MM.1S (cell line): ENCODE measurements around the gene CYP2A13.
"Not testable (repeated sequence)": the region's sequence is repeated elsewhere in the genome, so short reads cannot be mapped to it uniquely, and the experiment has no call there.

ENCODE experiments used
- DNase-seq: peaks from one replicate; pipeline ENCODE4 v3.0.0-alpha.2; 2015
- H2AFZ ChIP-seq: fragments of 300-600 bp; sonication (generic); 2 replicates; pipeline ENCODE4 v1.6.0; 2016; ENCODE audit warnings: antibody characterized with exemption, low read length
- H3F3A ChIP-seq: fragments of 300-600 bp; sonication (generic); 2 replicates; pipeline ENCODE4 v1.6.1; 2016; ENCODE audit warnings: mild to moderate bottlenecking, antibody characterized with exemption, low read length, moderate library complexity, mixed read lengths; ENCODE audit not compliant: insufficient read depth
- H3K27ac ChIP-seq: fragments of 300-600 bp; sonication (generic); 2 replicates; pipeline ENCODE4 v1.5.1; 2016; ENCODE audit warnings: mild to moderate bottlenecking, low read length
- H3K27me3 ChIP-seq: fragments of 300-600 bp; sonication (generic); replicated peaks from 2 replicates; pipeline ENCODE4 v1.6.0; 2016; ENCODE audit warnings: low read length; ENCODE audit not compliant: insufficient read depth
- H3K36me3 ChIP-seq: fragments of 300-600 bp; sonication (generic); replicated peaks from 2 replicates; pipeline ENCODE4 v1.6.1; 2016; ENCODE audit warnings: mild to moderate bottlenecking, low read length, mixed read lengths; ENCODE audit not compliant: insufficient read depth
- H3K4me1 ChIP-seq: fragments of 300-600 bp; sonication (generic); 2 replicates; pipeline ENCODE4 v1.6.1; 2016; ENCODE audit warnings: low read length, mixed read lengths
- H3K4me2 ChIP-seq: fragments of 300-600 bp; sonication (generic); 2 replicates; pipeline ENCODE4 v1.6.0; 2016; ENCODE audit warnings: low read depth, low read length
- H3K4me3 ChIP-seq: fragments of 300-600 bp; sonication (generic); 2 replicates; pipeline ENCODE4 v1.5.1; 2016; ENCODE audit warnings: low read length, mixed read lengths
- H3K79me2 ChIP-seq: fragments of 300-600 bp; sonication (generic); 2 replicates; pipeline ENCODE4 v1.6.1; 2016; ENCODE audit warnings: mixed run types, low read length, mixed read lengths
- H3K9ac ChIP-seq: fragments of 300-600 bp; sonication (generic); 2 replicates; pipeline ENCODE4 v1.6.1; 2016; ENCODE audit warnings: low read length, mixed read lengths
- H3K9me2 ChIP-seq: fragments of 300-600 bp; sonication (generic); replicated peaks from 2 replicates; pipeline ENCODE4 v1.6.1; 2016; ENCODE audit warnings: mild to moderate bottlenecking, low read length, mixed read lengths; ENCODE audit not compliant: insufficient read depth
- H3K9me3 ChIP-seq: fragments of 300-600 bp; sonication (generic); replicated peaks from 2 replicates; pipeline ENCODE4 v1.6.1; 2016; ENCODE audit warnings: mild to moderate bottlenecking, low read length, mixed read lengths; ENCODE audit not compliant: insufficient read depth
- H4K20me1 ChIP-seq: fragments of 300-600 bp; sonication (generic); 2 replicates; pipeline ENCODE4 v1.6.1; 2016; ENCODE audit warnings: mild to moderate bottlenecking, low read length, moderate library complexity, mixed read lengths; ENCODE audit not compliant: insufficient read depth
- EZH2 ChIP-seq: fragments of 300-600 bp; sonication (generic); optimal IDR thresholded peaks from 2 replicates; pipeline ENCODE3; 2017; ENCODE audit warnings: low read depth, mild to moderate bottlenecking, antibody characterized with exemption, low read length, mixed read lengths
- EZH2phosphoT487 ChIP-seq: fragments of 300-600 bp; sonication (generic); IDR thresholded peaks from 2 replicates; pipeline ENCODE4 v1.6.1; 2018; ENCODE audit warnings: antibody characterized with exemption, low read length
- TF ChIP-seq, protein P1 (sequence below): fragments of 300-600 bp; sonication (generic); IDR thresholded peaks from 2 replicates; pipeline ENCODE4 v1.5.1; 2016; ENCODE audit warnings: antibody characterized with exemption, low read length, mixed read lengths

CYP2A13 gene

DNA sequence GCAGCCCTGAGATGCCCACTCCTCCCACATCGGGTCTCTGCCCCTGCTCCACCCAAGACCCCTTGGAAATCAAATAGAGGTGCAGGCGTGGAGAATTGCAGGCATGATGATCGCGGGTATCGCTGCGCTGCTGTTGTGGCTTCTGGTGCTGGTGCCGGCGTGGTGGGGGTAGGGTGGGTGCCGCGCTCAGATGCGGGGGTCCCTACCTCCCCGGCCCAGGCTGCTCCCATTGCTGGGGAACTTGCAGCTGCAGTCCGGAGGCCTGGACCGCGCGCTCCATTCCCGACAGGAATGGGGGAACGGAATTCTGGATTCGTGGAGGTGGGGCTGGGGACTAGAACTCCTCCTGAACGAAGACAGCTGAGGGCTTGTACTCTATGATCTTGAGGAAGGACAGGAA is 46.4 kb downstream of the CYP2A13 start:
- Histone ChIP-seq H3K9me3 (no peaks in the 10 kb centered on the region), H3K4me3 (no peak overlapping the region), H3K36me3 (no peaks in the 10 kb centered on the region), H3K27me3 (peaks cover 63% of the 10 kb centered on the region), H3K79me2 (no peaks in the 10 kb centered on the region), H3K4me1 (no peaks in the 10 kb centered on the region), H2AFZ (no peak overlapping the region), H3K9ac (no peak overlapping the region), H3F3A (no peaks in the 10 kb centered on the region), H3K9me2 (no peaks in the 10 kb centered on the region), H3K4me2 (no peak overlapping the region), H4K20me1 (no peaks in the 10 kb centered on the region), H3K27ac (no peak overlapping the region)
- DNase-seq: no peak
- TF ChIP-seq, protein P1, sequence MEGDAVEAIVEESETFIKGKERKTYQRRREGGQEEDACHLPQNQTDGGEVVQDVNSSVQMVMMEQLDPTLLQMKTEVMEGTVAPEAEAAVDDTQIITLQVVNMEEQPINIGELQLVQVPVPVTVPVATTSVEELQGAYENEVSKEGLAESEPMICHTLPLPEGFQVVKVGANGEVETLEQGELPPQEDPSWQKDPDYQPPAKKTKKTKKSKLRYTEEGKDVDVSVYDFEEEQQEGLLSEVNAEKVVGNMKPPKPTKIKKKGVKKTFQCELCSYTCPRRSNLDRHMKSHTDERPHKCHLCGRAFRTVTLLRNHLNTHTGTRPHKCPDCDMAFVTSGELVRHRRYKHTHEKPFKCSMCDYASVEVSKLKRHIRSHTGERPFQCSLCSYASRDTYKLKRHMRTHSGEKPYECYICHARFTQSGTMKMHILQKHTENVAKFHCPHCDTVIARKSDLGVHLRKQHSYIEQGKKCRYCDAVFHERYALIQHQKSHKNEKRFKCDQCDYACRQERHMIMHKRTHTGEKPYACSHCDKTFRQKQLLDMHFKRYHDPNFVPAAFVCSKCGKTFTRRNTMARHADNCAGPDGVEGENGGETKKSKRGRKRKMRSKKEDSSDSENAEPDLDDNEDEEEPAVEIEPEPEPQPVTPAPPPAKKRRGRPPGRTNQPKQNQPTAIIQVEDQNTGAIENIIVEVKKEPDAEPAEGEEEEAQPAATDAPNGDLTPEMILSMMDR: no peak
- TF ChIP-seq EZH2phosphoT487: no peak
- TF ChIP-seq EZH2: no peak

DNA sequence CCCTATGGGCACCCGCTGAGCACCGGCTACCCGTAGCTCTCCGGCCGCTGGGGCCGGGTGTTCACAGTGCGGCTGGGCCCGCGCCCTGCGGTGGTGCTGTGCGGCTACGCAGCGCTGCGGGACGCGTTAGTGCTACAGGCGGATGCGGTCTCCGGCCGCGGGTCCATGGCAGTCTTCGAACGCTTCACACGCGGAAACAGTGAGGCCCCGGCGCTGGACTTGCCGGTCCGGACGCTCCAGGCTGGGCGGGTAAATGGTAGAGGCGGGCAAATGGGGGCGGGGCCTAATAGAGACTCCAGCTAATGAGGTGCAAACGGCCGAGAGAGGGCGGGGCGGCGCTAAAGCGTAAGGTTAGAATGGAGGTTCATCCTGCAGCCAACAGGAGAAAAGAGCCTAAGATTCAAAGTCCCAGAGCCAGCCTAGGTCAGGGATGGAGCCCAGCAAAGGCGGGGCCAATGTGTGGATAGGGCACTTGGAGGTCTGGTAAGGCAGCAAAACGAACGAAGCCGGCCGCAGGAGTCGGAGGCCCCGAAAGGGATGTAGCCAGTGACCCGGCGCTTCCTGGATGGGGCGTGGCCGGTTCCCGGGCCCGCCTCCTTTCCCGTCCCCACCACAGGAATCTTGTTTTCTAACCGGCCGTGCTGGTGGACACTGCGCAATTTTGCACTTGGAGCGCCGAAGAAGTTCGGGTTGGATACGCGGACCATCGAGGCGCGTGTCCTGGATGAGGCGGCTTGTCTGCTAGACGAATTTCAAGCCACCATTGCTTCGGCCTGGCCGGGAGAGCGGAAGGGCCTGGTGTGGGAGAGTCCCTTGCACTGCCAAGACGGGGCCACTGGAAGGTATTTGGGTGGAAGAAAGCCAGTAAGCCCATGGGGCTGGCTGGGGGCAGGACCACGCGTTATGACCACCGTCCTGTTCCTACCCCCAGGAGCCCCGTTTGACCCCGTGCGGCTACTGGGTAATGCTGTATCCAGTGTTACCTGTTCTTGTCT is 47.4 kb downstream of the CYP2A13 start:
- not testable (repeated sequence) for H3K36me3 ChIP-seq, H3K4me1 ChIP-seq, H3K9ac ChIP-seq, H3K4me2 ChIP-seq, H3K4me3 ChIP-seq, H3K79me2 ChIP-seq, H2AFZ ChIP-seq, H3K27ac ChIP-seq, H3K9me3 ChIP-seq, H4K20me1 ChIP-seq, H3F3A ChIP-seq, H3K9me2 ChIP-seq, DNase-seq
- H3K27me3 ChIP-seq: peaks cover 54% of the 10 kb centered on the region

DNA sequence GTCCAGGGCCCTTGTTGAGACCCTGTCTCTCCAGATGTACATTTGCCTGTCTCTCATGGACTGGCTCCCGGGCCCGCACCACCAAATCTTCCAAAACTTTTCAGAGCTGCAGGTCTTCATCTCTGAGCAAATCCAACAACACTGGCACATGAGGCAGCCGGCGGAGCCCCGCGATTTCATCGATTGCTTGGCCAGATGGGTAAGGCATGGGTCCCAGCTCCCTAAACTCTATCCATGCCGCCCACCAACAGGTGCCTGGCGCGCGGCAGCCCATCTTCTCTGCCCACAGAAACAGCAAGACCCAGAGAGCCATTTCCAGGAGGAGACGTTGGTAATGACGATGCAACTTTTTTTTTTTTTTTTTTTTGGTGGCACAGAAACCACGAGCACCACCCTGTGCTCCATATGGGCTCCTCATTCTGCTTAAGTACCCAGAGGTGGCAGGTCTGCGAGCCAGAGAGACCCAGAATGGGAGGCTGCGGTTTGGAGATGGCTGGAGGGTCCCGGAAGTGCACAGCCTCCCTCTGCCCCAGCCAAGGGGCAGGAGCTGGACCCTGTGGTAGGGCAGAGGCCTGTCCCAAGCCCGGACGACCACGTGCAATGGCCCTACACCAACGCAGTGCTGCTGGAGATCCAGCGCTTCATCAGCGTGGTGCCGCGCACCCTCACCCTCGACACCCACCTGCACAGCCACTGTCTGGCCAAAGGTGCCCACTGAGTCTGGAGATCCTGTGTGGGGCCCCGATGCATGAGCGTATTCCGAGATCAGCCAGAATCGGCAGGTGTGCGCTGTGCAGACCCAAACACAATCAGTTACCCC is 48.6 kb downstream of the CYP2A13 start:
- Histone ChIP-seq H3K79me2 (no peaks in the 10 kb centered on the region), H3K36me3 (no peaks in the 10 kb centered on the region), H3F3A (no peaks in the 10 kb centered on the region), H3K9me2 (no peaks in the 10 kb centered on the region), H3K9ac (no peak overlapping the region), H4K20me1 (no peaks in the 10 kb centered on the region), H3K27me3 (peaks cover 45% of the 10 kb centered on the region), H3K4me3 (no peak overlapping the region), H3K27ac (no peak overlapping the region), H3K9me3 (no peaks in the 10 kb centered on the region), H2AFZ (no peak overlapping the region), H3K4me1 (no peaks in the 10 kb centered on the region), H3K4me2 (no peak overlapping the region)
- no peak for DNase-seq
- TF ChIP-seq, protein P1: no peak
- no peak for TF ChIP-seq EZH2
- no peak for TF ChIP-seq EZH2phosphoT487
